Neural cell (in vitro differentiated cells): ENCODE results near the gene TIAM2.

Experiments used
- CTCF ChIP-seq: fragments of 450-650 bp; IDR thresholded peaks from 2 replicates; pipeline ENCODE4 v1.5.1; 2014; ENCODE audit warnings: antibody characterized with exemption, mild to moderate bottlenecking, moderate library complexity; ENCODE audit not compliant: poor library complexity, severe bottlenecking
- EP300 ChIP-seq: fragments of 450-650 bp; conservative IDR thresholded peaks from 2 replicates; pipeline ENCODE4 v1.6.1; 2014; ENCODE audit warnings: antibody characterized with exemption, mild to moderate bottlenecking, moderate library complexity; ENCODE audit not compliant: poor library complexity, severe bottlenecking
- EZH2 ChIP-seq: fragments of 200-600, 300-800 bp; shearing (Covaris generic), sonication (generic); IDR thresholded peaks from 2 replicates; pipeline ENCODE4 v1.6.1; 2014; ENCODE audit warnings: antibody characterized with exemption, low read length, borderline replicate concordance, mild to moderate bottlenecking; ENCODE audit not compliant: insufficient read depth, poor library complexity, severe bottlenecking
- POLR2AphosphoS5 ChIP-seq: IDR thresholded peaks from 2 replicates; pipeline ENCODE4 v1.6.1; 2012
- REST ChIP-seq: IDR thresholded peaks from 2 replicates; pipeline ENCODE4 v1.6.1; 2012; ENCODE audit warnings: borderline replicate concordance
- SMC3 ChIP-seq: fragments of 450-650 bp; conservative IDR thresholded peaks from 2 replicates; pipeline ENCODE4 v1.6.1; 2014; ENCODE audit warnings: antibody characterized with exemption, mild to moderate bottlenecking, moderate library complexity; ENCODE audit not compliant: poor library complexity
- TAF1 ChIP-seq: IDR thresholded peaks from 2 replicates; pipeline ENCODE4 v1.6.1; 2012; ENCODE audit warnings: low read depth

GRCh38 chr6:155146205-155146604 is 151.1 kb downstream of the TIAM2 start:
- TF ChIP-seq CTCF = no peak
- TF ChIP-seq EP300 = no peak
- TF ChIP-seq EZH2 = no peak
- no peak for TF ChIP-seq TAF1
- TF ChIP-seq REST = no peak
- no peak for TF ChIP-seq SMC3
- TF ChIP-seq POLR2AphosphoS5 = no peak
